ENCODE measurements around the gene FRAS1.

The FRAS1 gene

DNA sequence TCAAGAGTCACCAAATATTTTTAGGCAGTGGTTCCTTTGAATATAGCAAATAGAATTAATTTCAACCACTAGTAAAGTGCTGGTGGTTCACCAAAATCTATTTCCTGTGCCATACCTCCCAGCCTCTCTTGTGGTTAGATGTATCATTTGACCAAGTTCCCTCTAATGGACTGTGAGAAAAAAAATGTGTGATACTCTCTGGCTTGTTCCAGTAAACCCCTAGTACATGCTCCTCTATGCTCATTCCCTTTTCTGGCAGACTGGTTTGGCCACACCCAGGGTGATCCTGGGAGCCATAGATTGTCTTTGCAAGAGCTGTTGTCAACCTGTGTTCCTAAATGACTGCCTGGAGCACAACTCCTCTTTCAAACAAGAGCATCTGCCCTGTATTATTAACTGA lies 109.5 kb downstream of the FRAS1 start:
- Mint-ChIP-seq H3K4me1 (peaks cover 14% of the 10 kb centered on the region), H3K4me3 (no peak overlapping the region), H3K27ac (peak overlapping the region in 1 of 3 experiments; percentile 33), H3K9me3 (no peaks in the 10 kb centered on the region), H3K36me3 (ENCODE audit: low read depth) (no peaks in the 10 kb centered on the region), H3K27me3 (ENCODE audit: low read depth) (no peaks in the 10 kb centered on the region)
- no peak for TF ChIP-seq CTCF (IDR thresholded peaks at IDR 0.05; ENCODE audit: unreplicated experiment in 3 of 3)

GRCh38 chr4:78167510-78167909 lies 110.4 kb downstream of the FRAS1 start:
- Mint-ChIP-seq H3K4me1 (peaks cover 6% of the 10 kb centered on the region), H3K27me3 (ENCODE audit: low read depth) (no peaks in the 10 kb centered on the region), H3K36me3 (ENCODE audit: low read depth) (no peaks in the 10 kb centered on the region), H3K4me3 (no peak overlapping the region), H3K9me3 (no peaks in the 10 kb centered on the region), H3K27ac (no peak overlapping the region)
- no peak for TF ChIP-seq CTCF (IDR thresholded peaks at IDR 0.05; ENCODE audit: unreplicated experiment in 3 of 3)

DNA sequence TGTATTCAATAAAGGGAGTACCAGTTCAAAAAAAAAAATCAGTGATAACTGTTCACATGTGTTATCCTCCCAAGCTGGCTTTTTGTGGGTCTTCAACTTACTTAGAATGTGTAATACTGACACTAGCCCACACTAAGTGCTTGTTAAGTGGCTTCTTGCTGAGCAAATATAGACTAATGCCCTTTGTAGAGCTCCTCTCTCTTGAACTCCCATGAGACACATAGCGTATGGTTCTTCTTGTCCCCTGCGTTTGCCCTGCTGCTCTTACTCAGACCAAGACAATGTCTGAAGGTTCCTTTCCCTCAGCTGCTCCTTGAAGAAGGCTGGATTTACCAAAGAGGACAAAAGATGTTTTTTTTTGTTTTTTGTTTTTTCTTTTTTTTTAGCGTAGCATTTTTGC lies 110.9 kb downstream of the FRAS1 start:
- no peaks in the 10 kb centered on the region for H3K36me3 Mint-ChIP-seq (ENCODE audit: low read depth)
- no peak overlapping the region for H3K4me3 Mint-ChIP-seq
- H3K27ac Mint-ChIP-seq: peak overlapping the region in 1 of 3 experiments; percentile 25
- no peaks in the 10 kb centered on the region for H3K27me3 Mint-ChIP-seq (ENCODE audit: low read depth)
- no peaks in the 10 kb centered on the region for H3K9me3 Mint-ChIP-seq
- H3K4me1 Mint-ChIP-seq: peaks cover 1% of the 10 kb centered on the region
- TF ChIP-seq CTCF (IDR thresholded peaks at IDR 0.05; ENCODE audit: unreplicated experiment in 3 of 3): no peak

DNA sequence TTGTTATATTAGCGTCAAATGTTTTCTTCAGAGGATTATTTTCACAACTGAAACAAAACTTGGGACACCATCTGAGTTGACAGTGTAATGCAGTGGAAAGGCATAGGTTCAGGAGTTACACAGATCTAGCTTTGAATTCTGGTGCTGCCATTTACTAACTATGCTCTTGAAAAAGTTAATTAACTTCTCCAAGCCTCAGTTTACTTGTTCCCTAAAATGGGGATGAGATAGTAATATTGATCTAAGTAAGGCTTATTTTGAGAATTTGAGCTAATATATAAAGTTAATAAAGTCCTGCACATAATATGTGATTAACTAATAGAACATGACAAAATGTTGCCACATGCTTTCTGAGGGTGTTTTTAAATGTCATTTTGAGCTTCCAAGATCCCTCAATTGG lies 112.6 kb downstream of the FRAS1 start:
- Mint-ChIP-seq H3K27me3 (ENCODE audit: low read depth) (no peaks in the 10 kb centered on the region), H3K27ac (no peak overlapping the region), H3K9me3 (no peaks in the 10 kb centered on the region), H3K4me1 (peaks cover 10% of the 10 kb centered on the region), H3K4me3 (no peak overlapping the region), H3K36me3 (ENCODE audit: low read depth) (no peaks in the 10 kb centered on the region)
- TF ChIP-seq CTCF (IDR thresholded peaks at IDR 0.05; ENCODE audit: unreplicated experiment in 3 of 3): no peak

GRCh38 chr4:78171482-78171881 lies 114.4 kb downstream of the FRAS1 start:
- Mint-ChIP-seq H3K27ac (peak overlapping the region in 1 of 3 experiments; percentile 3), H3K9me3 (no peaks in the 10 kb centered on the region), H3K36me3 (ENCODE audit: low read depth) (no peaks in the 10 kb centered on the region)

More at GRCh38 chr4:78171482-78171881, 114.4 kb downstream of the FRAS1 start:
- Mint-ChIP-seq H3K27me3 (ENCODE audit: low read depth) (no peaks in the 10 kb centered on the region), H3K4me1 (peaks cover 22% of the 10 kb centered on the region), H3K4me3 (no peak overlapping the region)
- TF ChIP-seq CTCF (IDR thresholded peaks at IDR 0.05; ENCODE audit: unreplicated experiment in 3 of 3): no peak

Measured in nephron (organoid).